Body of pancreas (tissue), 4 donors: ENCODE data around the gene SH3BP4. TPM values are rescaled to one million over a fixed set of nuclear protein-coding genes. Genes with fewer than 3 reads are reported as not detected.

Source experiments
- ATAC-seq: fragments of 150-250 bp; one replicate; pipeline ENCODE4 v1.9.1; 2016
- DNase-seq, 4 donors: peaks; one replicate each; pipeline ENCODE4 v3.0.0-alpha.2; 2019
- H3K27ac ChIP-seq, 4 donors: fragments of 200-600 bp; sonication (generic); 1 replicate in 3 of 4; 2 replicates in 1 of 4; pipeline versions ENCODE4 v1.5.1 to v1.6.1; 2016 to 2019; ENCODE audit warnings: mild to moderate bottlenecking in 1 of 4, mixed read lengths in 1 of 4, moderate library complexity in 1 of 4
- H3K27me3 ChIP-seq, 2 donors: fragments of 200-600 bp; sonication (generic); one replicate each; pipeline ENCODE4 v1.6.0; 2016; ENCODE audit warnings: mild to moderate bottlenecking in 1 of 2
- H3K36me3 ChIP-seq, 2 donors: fragments of 200-600 bp; sonication (generic); replicated peaks in 1 of 2; 2 replicates each; pipeline ENCODE4 v1.5.1; 2016; ENCODE audit warnings: low read depth in 2 of 2; ENCODE audit not compliant: insufficient read depth in 1 of 2
- H3K4me1 ChIP-seq: fragments of 200-600 bp; sonication (generic); one replicate; pipeline ENCODE4 v1.6.0; 2016
- H3K4me3 ChIP-seq, 2 donors: fragments of 200-600 bp; sonication (generic); 1 replicate in 1 of 2; 2 replicates in 1 of 2; pipeline ENCODE4 v1.5.1; 2016 to 2019
- H3K9me3 ChIP-seq, 3 donors: fragments of 200-600 bp; sonication (generic); 1 replicate in 2 of 3; 2 replicates in 1 of 3; pipeline ENCODE4 v1.5.1; 2016
- POLR2A ChIP-seq, 3 donors: fragments of 450-650 bp; IDR thresholded peaks; one replicate each; pipeline ENCODE4 v1.6.1; 2016; ENCODE audit warnings: antibody characterized with exemption in 3 of 3, mild to moderate bottlenecking in 2 of 3
- WGBS, 2 donors: methylation state at CpG; one replicate each; pipeline ENCODE4 v1.1.5; 2017; 5-methylcytosine and 5-hydroxymethylcytosine counted together
- intact Hi-C: fragments of 100-400 bp; cut with DNase I; formaldehyde crosslinking; loops from one replicate; pipeline ENCODE4 v1.15.1; 2023
- total RNA-seq, 2 donors: library from RNA; depleted of rRNA; stranded (reverse); fragments of >200 nt; gene quantifications; one replicate each; pipeline ENCODE4 v1.1.0, GENCODE V29; 2016
- TF ChIP-seq, protein P1 (sequence below), 7 experiments: fragments of 450-650 bp in 4 of 7; fragments of 200-600 bp in 3 of 7; sonication (generic) in 3 of 7; IDR thresholded peaks; one replicate each; pipeline ENCODE4 v1.5.1; 2016 to 2019; ENCODE audit warnings: antibody characterized with exemption in 7 of 7

Gene SH3BP4
- total RNA-seq, 2 donors from 2014 or later, result 62.6 to 71.9 TPM

- ATAC-seq, result no peak
- TF ChIP-seq POLR2A (IDR thresholded peaks at IDR 0.05), result no peak
- TF ChIP-seq, protein P1, sequence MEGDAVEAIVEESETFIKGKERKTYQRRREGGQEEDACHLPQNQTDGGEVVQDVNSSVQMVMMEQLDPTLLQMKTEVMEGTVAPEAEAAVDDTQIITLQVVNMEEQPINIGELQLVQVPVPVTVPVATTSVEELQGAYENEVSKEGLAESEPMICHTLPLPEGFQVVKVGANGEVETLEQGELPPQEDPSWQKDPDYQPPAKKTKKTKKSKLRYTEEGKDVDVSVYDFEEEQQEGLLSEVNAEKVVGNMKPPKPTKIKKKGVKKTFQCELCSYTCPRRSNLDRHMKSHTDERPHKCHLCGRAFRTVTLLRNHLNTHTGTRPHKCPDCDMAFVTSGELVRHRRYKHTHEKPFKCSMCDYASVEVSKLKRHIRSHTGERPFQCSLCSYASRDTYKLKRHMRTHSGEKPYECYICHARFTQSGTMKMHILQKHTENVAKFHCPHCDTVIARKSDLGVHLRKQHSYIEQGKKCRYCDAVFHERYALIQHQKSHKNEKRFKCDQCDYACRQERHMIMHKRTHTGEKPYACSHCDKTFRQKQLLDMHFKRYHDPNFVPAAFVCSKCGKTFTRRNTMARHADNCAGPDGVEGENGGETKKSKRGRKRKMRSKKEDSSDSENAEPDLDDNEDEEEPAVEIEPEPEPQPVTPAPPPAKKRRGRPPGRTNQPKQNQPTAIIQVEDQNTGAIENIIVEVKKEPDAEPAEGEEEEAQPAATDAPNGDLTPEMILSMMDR (IDR thresholded peaks at IDR 0.05), result no peak
Measured at GRCh38 chr2:235024191-235024860, 72.5 kb downstream of the SH3BP4 start.

DNA sequence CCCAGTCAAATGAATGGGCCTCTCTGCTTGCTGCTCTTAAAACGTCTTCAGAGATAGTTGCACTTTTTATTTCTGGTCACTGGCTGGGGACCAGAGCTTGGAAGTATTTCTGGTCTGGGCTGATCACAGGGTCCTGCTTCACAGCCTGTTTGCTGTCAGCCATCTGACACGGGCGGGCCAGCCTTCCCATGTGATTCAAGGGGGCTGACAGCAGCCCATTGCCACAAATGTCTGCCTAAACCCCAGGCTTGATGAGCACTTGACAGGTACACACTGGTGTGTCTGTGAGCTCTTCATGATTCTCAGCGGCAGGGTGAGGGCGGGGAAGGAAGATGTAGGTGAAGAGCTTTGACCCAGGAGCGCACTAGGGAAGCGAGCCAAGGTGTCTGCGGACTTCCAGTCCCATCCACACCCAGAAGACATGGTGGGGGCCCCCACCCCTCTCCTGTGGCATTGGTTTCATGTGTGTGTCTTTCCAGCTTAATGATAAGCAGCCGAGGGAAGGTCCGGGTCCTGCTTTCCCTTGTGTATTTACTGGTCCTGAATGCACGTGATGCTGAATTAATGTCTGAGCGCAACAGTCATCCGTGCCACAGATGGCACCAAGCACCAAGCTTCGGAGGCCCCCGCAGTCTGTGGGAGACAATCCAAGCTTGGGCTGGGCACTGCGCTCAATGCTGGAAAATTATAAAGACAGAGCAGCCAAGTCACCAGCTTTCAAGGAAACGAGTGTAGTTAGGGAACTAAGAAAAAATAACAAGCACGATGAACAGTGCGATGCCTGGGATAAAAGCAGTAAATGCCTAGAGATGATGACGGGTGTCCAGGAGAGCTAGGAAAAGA, 73.3 kb downstream of the SH3BP4 start:
- ATAC-seq, result no peak
- WGBS, 2 donors, result 76 to 77% methylated on average over 19 to 20 of the region's 20 CpGs
- peak overlapping the region; percentile 60 to 90 (median 86) for H3K27ac ChIP-seq
- DNase-seq, result no peak
- TF ChIP-seq, protein P1 (IDR thresholded peaks at IDR 0.05), result no peak
- TF ChIP-seq POLR2A (IDR thresholded peaks at IDR 0.05), result no peak
- no peaks in the 10 kb centered on the region for H3K36me3 ChIP-seq
- no peak overlapping the region for H3K4me3 ChIP-seq
- no peaks in the 10 kb centered on the region for H3K9me3 ChIP-seq
- intact Hi-C loops, result no loop called here
- no peaks in the 10 kb centered on the region for H3K27me3 ChIP-seq
- peaks cover 60% of the 10 kb centered on the region for H3K4me1 ChIP-seq

More at GRCh38 chr2:235024191-235024860, 72.5 kb downstream of the SH3BP4 start:
- Histone ChIP-seq H3K27ac (peak overlapping the region in 2 of 4 donors; percentile 60 to 85), H3K36me3 (no peaks in the 10 kb centered on the region), H3K27me3 (no peaks in the 10 kb centered on the region), H3K4me3 (no peak overlapping the region), H3K4me1 (peaks cover 51% of the 10 kb centered on the region), H3K9me3 (no peaks in the 10 kb centered on the region)
- WGBS, 2 donors, result 73 to 74% methylated on average over 9 of the region's 9 CpGs
- DNase-seq, result no peak
- intact Hi-C loops, result no loop called here

DNA sequence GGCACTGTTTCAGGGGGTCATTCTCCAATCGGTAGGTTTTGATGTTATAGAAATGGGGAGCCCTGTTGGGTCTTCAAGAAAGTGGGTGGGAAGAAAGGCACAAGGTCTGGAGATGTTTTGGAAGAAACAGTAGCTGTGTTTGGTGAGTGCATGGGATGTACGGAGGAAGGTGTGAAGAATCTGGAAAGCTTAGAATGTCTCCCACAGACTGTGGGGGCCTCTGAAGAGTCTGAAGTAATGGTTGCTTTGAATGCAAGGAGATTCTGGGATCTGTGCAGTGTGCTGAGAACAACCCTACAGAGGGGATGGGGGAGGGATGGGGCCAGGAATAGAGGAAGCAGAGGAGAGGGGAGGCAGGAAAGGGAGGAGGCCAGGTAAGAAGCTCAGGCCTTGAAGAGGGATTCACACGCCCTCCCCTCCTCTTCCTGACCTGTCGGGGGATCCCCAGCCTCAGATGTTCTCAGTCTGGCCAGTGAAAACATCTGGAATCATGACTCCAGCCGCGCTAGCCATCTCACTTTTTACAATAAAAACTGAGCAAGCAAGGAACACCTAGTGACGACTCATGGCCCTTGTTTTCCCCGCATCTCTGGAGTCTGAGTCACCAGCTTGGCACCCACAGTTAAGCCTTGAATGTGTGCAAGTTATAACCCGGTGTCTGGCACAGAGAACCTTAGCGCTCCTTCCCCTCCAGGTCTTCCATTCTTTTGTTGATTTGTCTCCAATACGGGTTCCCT, 74.2 kb downstream of the SH3BP4 start:
- ATAC-seq (peak; percentile 71), DNase-seq (peak; percentile 72 to 90 (median 81))
- Histone ChIP-seq H3K36me3 (no peaks in the 10 kb centered on the region), H3K4me3 (no peak overlapping the region), H3K27me3 (no peaks in the 10 kb centered on the region), H3K9me3 (no peaks in the 10 kb centered on the region), H3K27ac (peak overlapping the region; percentile 60 to 90 (median 86)), H3K4me1 (peaks cover 65% of the 10 kb centered on the region)
- TF ChIP-seq POLR2A (IDR thresholded peaks at IDR 0.05), result no peak
- TF ChIP-seq, protein P1 (IDR thresholded peaks at IDR 0.05), result no peak
- intact Hi-C loops, result no loop called here
- 53 to 65% methylated on average over 11 of the region's 11 CpGs for WGBS, 2 donors

DNA sequence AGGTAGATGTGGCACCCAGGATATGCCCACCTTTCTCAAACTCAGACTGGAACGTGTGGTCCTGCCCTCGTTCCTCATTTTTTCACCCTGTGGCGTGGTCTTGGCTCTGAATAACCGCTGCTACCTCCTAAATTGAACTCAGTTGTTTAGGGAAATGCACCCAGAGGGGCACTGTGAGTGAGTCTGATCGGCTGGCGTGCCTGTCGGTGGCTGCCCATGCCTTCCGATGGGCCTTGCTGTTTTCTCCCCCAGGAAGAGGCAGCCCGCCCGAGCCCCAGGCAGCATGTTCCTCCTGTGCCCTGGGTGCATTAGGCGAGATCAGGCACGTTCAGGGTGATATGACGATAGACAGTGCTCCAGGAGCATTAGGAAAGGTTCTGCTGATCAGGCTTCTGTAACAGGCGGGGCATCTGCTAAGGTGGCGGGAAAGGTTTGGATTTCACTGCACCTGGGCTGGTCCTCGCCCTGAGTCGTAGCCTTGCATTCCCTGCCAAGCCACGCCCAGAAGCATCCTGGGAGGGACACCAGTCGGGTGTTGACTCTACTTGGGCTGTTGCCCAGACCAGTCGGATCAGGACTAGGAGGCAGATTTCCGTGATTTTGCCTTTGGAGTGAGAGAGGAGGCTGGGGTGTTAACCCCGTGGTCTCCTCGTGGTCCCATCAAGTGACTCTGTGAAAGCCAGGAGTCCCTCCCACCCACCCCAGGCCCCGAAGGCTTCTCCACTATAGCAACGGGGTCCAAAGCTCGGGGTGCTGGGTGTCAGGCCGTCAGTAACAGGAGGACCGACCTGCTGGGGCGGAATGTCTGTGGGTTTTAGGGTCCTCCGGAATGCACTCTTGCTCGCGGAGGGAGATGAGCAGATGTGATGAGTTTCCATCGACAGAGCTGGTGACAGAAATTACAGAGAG, 75.1 kb downstream of the SH3BP4 start:
- Histone ChIP-seq H3K4me1 (peaks cover 65% of the 10 kb centered on the region), H3K27ac (peak overlapping the region; percentile 60 to 90 (median 86)), H3K36me3 (no peaks in the 10 kb centered on the region), H3K27me3 (no peaks in the 10 kb centered on the region), H3K4me3 (no peak overlapping the region), H3K9me3 (no peaks in the 10 kb centered on the region)
- peak; percentile 96 to 99 (median 97) for DNase-seq
- WGBS, 2 donors, result 35 to 55% methylated on average over 17 to 33 of the region's 33 CpGs
- intact Hi-C loops, result no loop called here
- ATAC-seq, result peak; percentile 94
- TF ChIP-seq, protein P1 (IDR thresholded peaks at IDR 0.05), result no peak
